Lower leg skin (tissue), 3 donors: ENCODE data around the gene COX7B.

Source experiments
- CTCF ChIP-seq, 3 donors: fragments of 450-650 bp; IDR thresholded peaks; one replicate each; pipeline ENCODE4 v1.5.1; 2016; ENCODE audit warnings: antibody characterized with exemption in 3 of 3, mild to moderate bottlenecking in 3 of 3, moderate library complexity in 2 of 3
- POLR2A ChIP-seq, 2 donors: fragments of 450-650 bp; IDR thresholded peaks; one replicate each; pipeline ENCODE4 v1.6.1; 2016 to 2017; ENCODE audit warnings: antibody characterized with exemption in 2 of 2, mild to moderate bottlenecking in 1 of 2, moderate library complexity in 1 of 2

GRCh38 chrX:77937291-77937690 is 38.0 kb downstream of the COX7B start:
- TF ChIP-seq CTCF (IDR thresholded peaks at IDR 0.05) = no peak
- TF ChIP-seq POLR2A (IDR thresholded peaks at IDR 0.05) = no peak
